ENCODE measurements around the gene ABCD4.
A peak's percentile ranks its signal among the peaks of the same experiment; 100 is the strongest.

The ABCD4 gene

DNA sequence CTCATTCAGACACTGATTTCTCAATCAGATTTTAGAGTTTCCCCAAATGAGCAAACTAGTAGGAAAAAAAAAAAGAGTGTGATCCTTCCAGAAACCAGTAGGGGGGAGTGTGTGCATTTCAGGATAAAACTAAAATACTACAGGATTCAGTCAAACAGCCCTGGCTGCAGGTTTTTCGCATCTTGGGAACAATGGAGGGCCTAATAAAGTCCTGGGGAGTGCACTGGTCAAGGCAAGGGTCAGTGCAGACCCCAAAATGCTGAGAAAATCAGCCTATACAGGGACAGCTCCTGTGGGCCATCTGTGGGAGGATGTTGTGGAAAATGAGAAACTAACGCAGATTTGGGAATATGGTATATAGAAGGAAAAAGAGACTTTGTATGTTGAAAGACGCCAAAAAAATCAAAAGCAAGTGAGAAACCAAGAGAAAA is 22.2 kb upstream of the ABCD4 start:
- DNase-seq (ENCODE audit: low read depth): no peak
- no peak overlapping the region for H3K4me3 ChIP-seq (ENCODE audit: low read depth, low read length)
- TF ChIP-seq, protein P1, sequence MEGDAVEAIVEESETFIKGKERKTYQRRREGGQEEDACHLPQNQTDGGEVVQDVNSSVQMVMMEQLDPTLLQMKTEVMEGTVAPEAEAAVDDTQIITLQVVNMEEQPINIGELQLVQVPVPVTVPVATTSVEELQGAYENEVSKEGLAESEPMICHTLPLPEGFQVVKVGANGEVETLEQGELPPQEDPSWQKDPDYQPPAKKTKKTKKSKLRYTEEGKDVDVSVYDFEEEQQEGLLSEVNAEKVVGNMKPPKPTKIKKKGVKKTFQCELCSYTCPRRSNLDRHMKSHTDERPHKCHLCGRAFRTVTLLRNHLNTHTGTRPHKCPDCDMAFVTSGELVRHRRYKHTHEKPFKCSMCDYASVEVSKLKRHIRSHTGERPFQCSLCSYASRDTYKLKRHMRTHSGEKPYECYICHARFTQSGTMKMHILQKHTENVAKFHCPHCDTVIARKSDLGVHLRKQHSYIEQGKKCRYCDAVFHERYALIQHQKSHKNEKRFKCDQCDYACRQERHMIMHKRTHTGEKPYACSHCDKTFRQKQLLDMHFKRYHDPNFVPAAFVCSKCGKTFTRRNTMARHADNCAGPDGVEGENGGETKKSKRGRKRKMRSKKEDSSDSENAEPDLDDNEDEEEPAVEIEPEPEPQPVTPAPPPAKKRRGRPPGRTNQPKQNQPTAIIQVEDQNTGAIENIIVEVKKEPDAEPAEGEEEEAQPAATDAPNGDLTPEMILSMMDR (IDR thresholded peaks at IDR 0.05; ENCODE audit: low read depth, low read length, missing control alignments): peak; percentile 57

DNA sequence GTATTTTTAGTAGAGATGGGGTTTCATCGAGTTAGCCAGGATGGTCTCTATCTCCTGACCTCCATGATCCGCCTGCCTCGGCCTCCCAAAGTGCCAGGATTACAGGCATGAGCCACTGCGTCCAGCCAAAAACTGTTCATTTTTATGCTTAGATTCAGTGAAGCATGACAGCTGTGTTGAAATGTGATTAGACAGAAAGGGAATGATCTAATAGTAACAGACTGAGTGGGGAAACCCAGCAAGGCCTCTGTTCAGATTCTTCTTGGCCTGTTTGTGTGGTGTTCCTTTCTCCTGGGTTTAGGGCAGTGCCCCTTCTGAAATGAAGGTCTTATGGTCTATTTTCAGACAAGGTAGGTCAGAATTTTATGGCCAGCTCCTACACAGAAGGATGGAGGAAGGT is 11.8 kb upstream of the ABCD4 start:
- TF ChIP-seq, protein P1 (IDR thresholded peaks at IDR 0.05; ENCODE audit: low read depth, low read length, missing control alignments): no peak
- H3K4me3 ChIP-seq (ENCODE audit: low read depth, low read length): no peak overlapping the region
- DNase-seq (ENCODE audit: low read depth): no peak

DNA sequence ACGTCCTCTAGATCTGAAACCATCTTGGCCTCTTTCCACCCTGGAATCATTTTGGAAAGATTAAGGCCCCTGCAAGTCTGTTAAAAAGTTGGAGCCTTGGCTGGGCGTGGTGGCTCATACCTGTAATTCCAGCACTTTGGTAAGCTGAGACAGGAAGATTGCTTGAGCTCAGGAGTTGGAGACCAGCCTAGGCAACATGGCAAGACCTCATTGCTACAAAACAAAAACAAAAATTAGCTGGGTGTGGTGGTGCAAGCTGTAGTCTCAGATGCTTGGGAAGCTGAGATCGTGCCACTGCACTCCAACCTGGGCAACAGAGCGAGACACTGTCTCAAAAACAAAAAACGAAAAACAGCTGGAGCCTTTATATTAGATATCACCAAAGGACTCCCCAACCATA is 10.9 kb upstream of the ABCD4 start:
- no peak for DNase-seq (ENCODE audit: low read depth)
- H3K4me3 ChIP-seq (ENCODE audit: low read depth, low read length): no peak overlapping the region
- TF ChIP-seq, protein P1 (IDR thresholded peaks at IDR 0.05; ENCODE audit: low read depth, low read length, missing control alignments): no peak

- TF ChIP-seq, protein P1 (IDR thresholded peaks at IDR 0.05; ENCODE audit: low read depth, low read length, missing control alignments): no peak
- DNase-seq (ENCODE audit: low read depth): no peak
- no peak overlapping the region for H3K4me3 ChIP-seq (ENCODE audit: low read depth, low read length)
These were observed 9.4 kb upstream of the ABCD4 start for GRCh38 chr14:74312161-74312560.

DNA sequence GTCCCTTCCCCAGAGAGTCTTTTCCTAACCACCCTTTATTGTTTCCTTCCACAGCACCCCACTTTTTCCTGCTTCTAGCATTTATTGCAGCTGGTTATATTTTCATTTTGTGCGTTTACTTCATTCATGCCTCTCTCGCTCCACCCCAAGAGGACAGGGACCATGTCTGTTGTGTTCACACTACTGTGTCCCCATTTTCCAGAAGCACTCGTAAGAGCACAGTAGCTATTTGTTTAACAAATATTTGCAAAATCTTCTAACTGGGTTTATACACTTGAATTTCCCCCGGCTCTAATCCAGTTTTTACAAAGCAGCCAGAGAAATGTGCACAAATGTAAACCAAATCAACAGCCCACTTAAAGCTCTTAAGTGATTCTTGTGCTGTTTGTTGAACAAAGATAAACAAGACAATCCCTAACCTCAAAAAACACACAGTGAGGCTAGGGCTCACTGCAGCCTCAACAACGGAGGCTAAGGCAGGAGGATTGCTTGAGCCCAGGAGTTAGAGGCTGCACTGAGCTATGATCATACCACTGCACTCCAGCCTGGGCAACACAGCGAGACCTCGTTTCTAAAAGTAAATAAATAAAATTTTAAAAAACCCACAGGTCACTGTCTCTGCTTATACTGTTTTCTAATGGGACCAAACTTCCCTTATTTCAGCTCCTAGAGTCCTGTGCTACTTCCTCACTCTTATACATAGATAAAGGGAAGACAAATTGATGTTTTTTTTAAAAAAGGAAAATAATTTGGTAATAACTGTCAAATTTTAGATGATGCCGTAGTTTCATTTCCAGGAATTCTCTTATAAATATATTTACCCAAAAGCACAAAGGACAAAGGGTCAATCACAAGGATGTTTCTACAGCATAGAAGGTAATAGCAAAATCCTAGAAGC is 6.6 kb upstream of the ABCD4 start:
- no peak for DNase-seq (ENCODE audit: low read depth)
- TF ChIP-seq, protein P1 (IDR thresholded peaks at IDR 0.05; ENCODE audit: low read depth, low read length, missing control alignments): no peak
- H3K4me3 ChIP-seq (ENCODE audit: low read depth, low read length): no peak overlapping the region

GRCh38 chr14:74308695-74309094 is 6.0 kb upstream of the ABCD4 start:
- no peak for DNase-seq (ENCODE audit: low read depth)
- TF ChIP-seq, protein P1 (IDR thresholded peaks at IDR 0.05; ENCODE audit: low read depth, low read length, missing control alignments): no peak
- no peak overlapping the region for H3K4me3 ChIP-seq (ENCODE audit: low read depth, low read length)
